ENCODE measurements around the gene PSTPIP1. TPM values are rescaled to one million over a fixed set of nuclear protein-coding genes. Genes with fewer than 3 reads are reported as not detected.
A peak's percentile ranks its signal among the peaks of the same experiment; 100 is the strongest.

The PSTPIP1 gene
- total and polyA plus RNA-seq, 8 donors: 1.8 to 52.9 (median 3.4) TPM

- Histone ChIP-seq H3K27me3 (peaks cover 0 to 16% of the 10 kb centered on the region in 2 donors), H3K9me3 (no peaks in the 10 kb centered on the region), H3K27ac (peak overlapping the region in 1 of 2 donors; percentile 18), H3K4me1 (peaks cover 0 to 6% of the 10 kb centered on the region in 2 donors), H3K4me3 (no peak overlapping the region), H3K36me3 (peaks cover 0 to 97% of the 10 kb centered on the region in 2 donors)
- no peak for ATAC-seq
- DNase-seq: peak in 1 of 4 donors; percentile 28
- TF ChIP-seq CTCF (IDR thresholded peaks at IDR 0.05): no peak
- intact Hi-C loops (cut with DNase I): no loop called here
These were observed 36.0 kb downstream of the PSTPIP1 start for GRCh38 chr15:77030928-77031375.

- H3K4me1 ChIP-seq: peaks cover 0 to 6% of the 10 kb centered on the region in 2 donors
- peak in 1 of 4 donors; percentile 35 for DNase-seq
- no peak for TF ChIP-seq CTCF (IDR thresholded peaks at IDR 0.05)
- no peak overlapping the region for H3K4me3 ChIP-seq
- peaks cover 0 to 98% of the 10 kb centered on the region in 2 donors for H3K36me3 ChIP-seq
- ATAC-seq: no peak
- H3K9me3 ChIP-seq: no peaks in the 10 kb centered on the region
- peaks cover 0 to 16% of the 10 kb centered on the region in 2 donors for H3K27me3 ChIP-seq
- peak overlapping the region in 1 of 2 donors; percentile 18 for H3K27ac ChIP-seq
- intact Hi-C loops (cut with DNase I): no loop called here
These were observed 36.6 kb downstream of the PSTPIP1 start for GRCh38 chr15:77031376-77032050.

DNA sequence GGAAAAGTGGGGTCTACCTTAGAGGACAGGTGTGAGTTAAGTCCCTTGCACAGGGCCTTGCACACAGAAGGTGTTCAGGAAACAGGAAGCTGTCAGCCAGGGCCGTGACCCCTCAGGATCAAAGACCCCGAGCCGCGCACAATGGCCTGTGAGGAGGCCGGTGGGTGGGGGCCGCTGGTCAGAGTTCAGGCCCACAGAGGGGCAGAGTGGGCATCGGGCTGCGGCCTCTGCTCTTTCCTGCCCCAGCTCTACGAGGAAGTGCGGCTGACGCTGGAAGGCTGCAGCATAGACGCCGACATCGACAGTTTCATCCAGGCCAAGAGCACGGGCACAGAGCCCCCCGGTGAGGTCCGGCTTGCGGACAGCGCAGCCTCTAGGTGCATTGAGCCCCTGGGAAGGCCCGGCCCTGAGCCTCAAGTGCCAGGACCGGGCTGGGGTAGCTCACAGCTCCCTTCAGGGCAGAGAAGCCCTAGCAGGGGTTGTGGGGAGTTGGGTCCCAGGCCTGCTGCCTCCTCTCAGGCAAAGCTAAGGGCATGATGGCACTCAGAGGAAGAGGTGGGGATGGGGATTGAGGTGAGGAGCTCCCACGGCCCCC is 37.2 kb downstream of the PSTPIP1 start:
- Histone ChIP-seq H3K9me3 (no peaks in the 10 kb centered on the region), H3K27ac (no peak overlapping the region), H3K4me1 (peaks cover 0 to 6% of the 10 kb centered on the region in 2 donors), H3K36me3 (peaks cover 0 to 98% of the 10 kb centered on the region in 2 donors), H3K27me3 (peaks cover 0 to 16% of the 10 kb centered on the region in 2 donors), H3K4me3 (no peak overlapping the region)
- intact Hi-C loops (cut with DNase I): no loop called here
- TF ChIP-seq CTCF (IDR thresholded peaks at IDR 0.05): no peak
- DNase-seq (peak in 2 of 4 donors; percentile 29 to 70), ATAC-seq (no peak)

GRCh38 chr15:77032647-77033416 is 37.9 kb downstream of the PSTPIP1 start:
- H3K9me3 ChIP-seq: no peaks in the 10 kb centered on the region
- ATAC-seq: no peak
- H3K4me1 ChIP-seq: peaks cover 0 to 6% of the 10 kb centered on the region in 2 donors
- TF ChIP-seq CTCF (IDR thresholded peaks at IDR 0.05): no peak
- peak in 1 of 4 donors; percentile 29 for DNase-seq
- H3K27me3 ChIP-seq: peaks cover 0 to 16% of the 10 kb centered on the region in 2 donors
- no peak overlapping the region for H3K27ac ChIP-seq
- intact Hi-C loops (cut with DNase I): no loop called here
- H3K4me3 ChIP-seq: no peak overlapping the region
- peaks cover 0 to 98% of the 10 kb centered on the region in 2 donors for H3K36me3 ChIP-seq

GRCh38 chr15:77033417-77033728 is 38.4 kb downstream of the PSTPIP1 start:
- no peak overlapping the region for H3K4me3 ChIP-seq
- ATAC-seq (no peak), DNase-seq (no peak)
- peaks cover 0 to 6% of the 10 kb centered on the region in 2 donors for H3K4me1 ChIP-seq
- H3K27me3 ChIP-seq: peaks cover 0 to 16% of the 10 kb centered on the region in 2 donors
- no peak overlapping the region for H3K27ac ChIP-seq
- no peak for TF ChIP-seq CTCF (IDR thresholded peaks at IDR 0.05)
- intact Hi-C loops (cut with DNase I): no loop called here
- H3K36me3 ChIP-seq: peaks cover 0 to 93% of the 10 kb centered on the region in 2 donors
- H3K9me3 ChIP-seq: no peaks in the 10 kb centered on the region

All from left lung (tissue), 10 donors.